B cell (primary cell): Measurements from ENCODE around the gene TOMM6. TPM values are rescaled to one million over a fixed set of nuclear protein-coding genes. Genes with fewer than 3 reads are reported as not detected.

Experiments
- ATAC-seq: fragments of 200-7000 bp; cut with Tn5 transposase; one replicate; pipeline ENCODE4 v1.10.0; 2021; ENCODE audit warnings: low read depth, mild to moderate bottlenecking, moderate number of reproducible peaks, moderate library complexity
- CTCF ChIA-PET: fragments of 350-600 bp; sonication (Branson Sonifier 250); formaldehyde crosslinking; loops from one replicate; lab custom pipeline; 2021; ENCODE audit warnings: antibody characterized with exemption, inconsistent platforms; lab: Charles Lee
- POLR2A ChIA-PET: fragments of 350-600 bp; sonication (Branson Sonifier 250); formaldehyde crosslinking; loops from one replicate; lab custom pipeline; 2021; ENCODE audit warnings: antibody characterized with exemption; lab: Charles Lee
- DNase-seq: peaks from one replicate; pipeline ENCODE4 v3.0.0; 2013
- H2AFZ ChIP-seq: 2 replicates; pipeline ENCODE4 v1.6.1; 2012; ENCODE audit warnings: mild to moderate bottlenecking, low read depth, low read length; ENCODE audit not compliant: insufficient read depth, poor library complexity, severe bottlenecking
- H3K27ac ChIP-seq, 2 donors: 1 replicate in 1 of 2; 2 replicates in 1 of 2; pipeline ENCODE4 v1.5.1; 2012 to 2013; ENCODE audit warnings: low read length in 2 of 2, mild to moderate bottlenecking in 2 of 2, moderate library complexity in 1 of 2
- H3K27me3 ChIP-seq, 4 experiments: fragments of 200-600 bp in 1 of 4; sonication (generic) in 1 of 4; replicated peaks in 1 of 4; 1 replicate in 2 of 4; 2 replicates in 2 of 4; pipeline versions ENCODE4 v1.6.1 to v1.7.0; 2013 to 2016; ENCODE audit warnings: low read length in 3 of 4, mild to moderate bottlenecking in 2 of 4, mixed read lengths in 1 of 4, moderate library complexity in 1 of 4; ENCODE audit not compliant: insufficient read depth in 4 of 4, control insufficient read depth in 3 of 4; ENCODE audit errors: control extremely low read depth in 1 of 4
- H3K36me3 ChIP-seq, 2 experiments: replicated peaks in 1 of 2; 1 replicate in 1 of 2; 2 replicates in 1 of 2; pipeline versions ENCODE4 v1.6.1 to v1.7.1; 2013; ENCODE audit warnings: low read length in 1 of 2; ENCODE audit not compliant: insufficient read depth in 2 of 2, control insufficient read depth in 1 of 2; ENCODE audit errors: control extremely low read depth in 1 of 2, extremely low read depth in 1 of 2
- H3K4me1 ChIP-seq, 2 donors: fragments of 200-600 bp in 1 of 2; sonication (generic) in 1 of 2; 1 replicate in 1 of 2; 2 replicates in 1 of 2; pipeline versions ENCODE4 v1.5.1 to v1.6.1; 2013 to 2017; ENCODE audit warnings: low read length in 2 of 2; ENCODE audit not compliant: control insufficient read depth in 2 of 2, insufficient read depth in 2 of 2
- H3K4me2 ChIP-seq: replicated peaks from 2 replicates; pipeline ENCODE3; 2012; ENCODE audit warnings: mild to moderate bottlenecking, low read depth, low read length; ENCODE audit not compliant: poor library complexity, severe bottlenecking
- H3K4me3 ChIP-seq, 5 experiments: fragments of 200-600 bp in 1 of 5; sonication (generic) in 1 of 5; 1 replicate in 3 of 5; 2 replicates in 2 of 5; pipeline versions ENCODE4 v1.5.1 to v1.7.0; 2011 to 2016; ENCODE audit warnings: low read length in 4 of 5, mild to moderate bottlenecking in 4 of 5, low read depth in 2 of 5, control low read depth in 1 of 5, moderate library complexity in 1 of 5; ENCODE audit not compliant: insufficient read depth in 1 of 5; ENCODE audit errors: control extremely low read depth in 1 of 5, extremely low read depth in 1 of 5
- H3K79me2 ChIP-seq: fragments of 200-600 bp; sonication (generic); one replicate; pipeline ENCODE4 v1.6.0; 2016; ENCODE audit warnings: low read length; ENCODE audit not compliant: control insufficient read depth, insufficient read depth
- H3K9ac ChIP-seq: fragments of 200-600 bp; sonication (generic); 2 replicates; pipeline ENCODE4 v1.6.1; 2017; ENCODE audit warnings: mild to moderate bottlenecking, low read length, moderate library complexity
- H3K9me3 ChIP-seq, 3 donors: one replicate each; pipeline versions ENCODE4 v1.6.1 to v1.7.1; 2013; ENCODE audit warnings: low read length in 2 of 3; ENCODE audit not compliant: control insufficient read depth in 2 of 3, insufficient read depth in 1 of 3; ENCODE audit errors: control extremely low read depth in 1 of 3
- H4K20me1 ChIP-seq: 2 replicates; pipeline ENCODE4 v1.6.0; 2012; ENCODE audit warnings: mild to moderate bottlenecking, low read length; ENCODE audit not compliant: insufficient read depth, control insufficient read depth, poor library complexity, severe bottlenecking
- H3K27ac Mint-ChIP-seq: one replicate; pipeline ENCODE4 v1.8.0; 2021; ENCODE audit warnings: mixed read lengths
- H3K27me3 Mint-ChIP-seq: one replicate; pipeline ENCODE4 v1.8.0; 2021; ENCODE audit warnings: mixed read lengths
- H3K4me1 Mint-ChIP-seq: one replicate; pipeline ENCODE4 v1.8.0; 2021; ENCODE audit warnings: mixed read lengths
- H3K4me3 Mint-ChIP-seq: one replicate; pipeline ENCODE4 v1.8.0; 2021; ENCODE audit warnings: mixed read lengths
- H3K9me3 Mint-ChIP-seq: one replicate; pipeline ENCODE4 v1.8.0; 2022; ENCODE audit warnings: mixed read lengths; ENCODE audit not compliant: insufficient read depth
- CTCF ChIP-seq: fragments of 200-600 bp; IDR thresholded peaks from one replicate; pipeline ENCODE4 v1.8.0; 2022; ENCODE audit warnings: antibody characterized with exemption, mild to moderate bottlenecking
- EZH2 ChIP-seq: IDR thresholded peaks from 2 replicates; pipeline ENCODE4 v1.6.1; 2012; ENCODE audit warnings: borderline replicate concordance, low read depth, mild to moderate bottlenecking, moderate library complexity, low read length; ENCODE audit not compliant: insufficient read depth, poor library complexity, severe bottlenecking
- WGBS: methylation state at CpG from one replicate; pipeline ENCODE4 v1.1.5; 2013; ENCODE audit warnings: missing lambda C conversion rate; ENCODE audit not compliant: insufficient coverage; 5-methylcytosine and 5-hydroxymethylcytosine counted together
- intact Hi-C: fragments of 100-400 bp; cut with micrococcal nuclease; formaldehyde crosslinking; loops from one replicate; pipeline ENCODE4 v1.10.0; 2022
- polyA plus RNA-seq: library from polyadenylated mRNA; depleted of rRNA; stranded (reverse); fragments of >200 nt; gene quantifications from 2 replicates; pipeline ENCODE4 v1.2.3, GENCODE V29; 2012
- total RNA-seq, 2 donors: library from RNA; stranded (reverse); fragments of 120-200 nt in 1 of 2; gene quantifications; 1 replicate in 1 of 2; 2 replicates in 1 of 2; pipeline versions ENCODE4 v1.2.3 to v1.2.4, GENCODE V29; 2013 to 2022

The TOMM6 gene
- total and polyA plus RNA-seq, 2 donors (not counting 1 experiment from before 2014, with no cell fraction given), result 117 to 239 TPM

- Histone ChIP-seq H2AFZ (no peak overlapping the region), H3K27ac (no peak overlapping the region), H4K20me1 (no peaks in the 10 kb centered on the region), H3K9me3 (no peaks in the 10 kb centered on the region), H3K4me3 (no peak overlapping the region), H3K4me2 (no peak overlapping the region), H3K36me3 (no peaks in the 10 kb centered on the region), H3K27me3 (no peaks in the 10 kb centered on the region), H3K4me1 (no peaks in the 10 kb centered on the region), H3K79me2 (no peaks in the 10 kb centered on the region), H3K9ac (no peak overlapping the region)
- ChIA-PET POLR2A (no interaction called here), CTCF (no interaction called here)
- WGBS, result 88% methylated on average over 5 of the region's 6 CpGs
- intact Hi-C loops, result no loop called here
- H3K4me3 Mint-ChIP-seq, result no peak overlapping the region
- H3K27me3 Mint-ChIP-seq, result no peaks in the 10 kb centered on the region
- no peak for DNase-seq
- no peak overlapping the region for H3K27ac Mint-ChIP-seq
- H3K4me1 Mint-ChIP-seq, result no peaks in the 10 kb centered on the region
- no peak for ATAC-seq
- H3K9me3 Mint-ChIP-seq, result no peaks in the 10 kb centered on the region
- TF ChIP-seq EZH2 (no peak), CTCF (no peak)
These were observed 43.9 kb upstream of the TOMM6 start for GRCh38 chr6:41743406-41744235.

GRCh38 chr6:41744236-41744787 is 43.2 kb upstream of the TOMM6 start:
- no peaks in the 10 kb centered on the region for H3K4me1 Mint-ChIP-seq
- 92% methylated on average over 7 of the region's 7 CpGs for WGBS
- no peaks in the 10 kb centered on the region for H4K20me1 ChIP-seq

More at GRCh38 chr6:41744236-41744787, 43.2 kb upstream of the TOMM6 start:
- H3K4me3 ChIP-seq, result no peak overlapping the region
- H3K27ac ChIP-seq, result no peak overlapping the region
- TF ChIP-seq EZH2 (no peak), CTCF (no peak)
- ATAC-seq (no peak), DNase-seq (no peak)
- no peaks in the 10 kb centered on the region for H3K36me3 ChIP-seq
- H2AFZ ChIP-seq, result no peak overlapping the region
- intact Hi-C loops, result no loop called here
- ChIA-PET POLR2A (no interaction called here), CTCF (no interaction called here)
- Mint-ChIP-seq H3K9me3 (no peaks in the 10 kb centered on the region), H3K27me3 (no peaks in the 10 kb centered on the region), H3K4me3 (no peak overlapping the region), H3K27ac (no peak overlapping the region)
- no peaks in the 10 kb centered on the region for H3K9me3 ChIP-seq
- no peaks in the 10 kb centered on the region for H3K27me3 ChIP-seq
- no peak overlapping the region for H3K4me2 ChIP-seq
- H3K9ac ChIP-seq, result no peak overlapping the region
- H3K4me1 ChIP-seq, result no peaks in the 10 kb centered on the region
- H3K79me2 ChIP-seq, result no peaks in the 10 kb centered on the region
